ENCODE measurements around the gene FBXO5.
"Not testable (repeated sequence)": the region's sequence is repeated elsewhere in the genome, so short reads cannot be mapped to it uniquely, and the experiment has no call there.

The FBXO5 gene

GRCh38 chr6:152976749-152977148 lies 6.1 kb downstream of the FBXO5 start:
- H3K9me3 ChIP-seq (ENCODE audit: control insufficient read depth, low read length) = no peaks in the 10 kb centered on the region
- WGBS, 2 experiments (ENCODE audit: insufficient coverage in 2 of 2) = 100% methylated on average over 1 of the region's 1 CpG
- peaks cover 14% of the 10 kb centered on the region for H3K4me1 ChIP-seq (ENCODE audit: control insufficient read depth, insufficient read depth, low read length, poor library complexity, severe bottlenecking)
- H3K4me3 ChIP-seq (ENCODE audit: extremely low read depth, insufficient read depth, low read length, poor library complexity, severe bottlenecking) = no peak overlapping the region
- no peak overlapping the region for H3K27ac ChIP-seq (ENCODE audit: low read depth, low read length, severe bottlenecking)
- H3K36me3 ChIP-seq (ENCODE audit: control insufficient read depth, insufficient read depth, low read length) = peaks cover 66% of the 10 kb centered on the region

- Histone ChIP-seq H3K4me3 (ENCODE audit: extremely low read depth, insufficient read depth, low read length, poor library complexity, severe bottlenecking) (no peak overlapping the region), H3K4me1 (ENCODE audit: control insufficient read depth, insufficient read depth, low read length, poor library complexity, severe bottlenecking) (peaks cover 14% of the 10 kb centered on the region), H3K36me3 (ENCODE audit: control insufficient read depth, insufficient read depth, low read length) (peaks cover 76% of the 10 kb centered on the region), H3K9me3 (ENCODE audit: control insufficient read depth, low read length) (no peaks in the 10 kb centered on the region), H3K27ac (ENCODE audit: low read depth, low read length, severe bottlenecking) (no peak overlapping the region)
- WGBS, 2 experiments (ENCODE audit: insufficient coverage in 2 of 2) = 94 to 100% methylated on average over 4 of the region's 4 CpGs
Measured at GRCh38 chr6:152975204-152975915, 7.5 kb downstream of the FBXO5 start.

- Histone ChIP-seq H3K4me1 (ENCODE audit: control insufficient read depth, insufficient read depth, low read length, poor library complexity, severe bottlenecking) (peaks cover 14% of the 10 kb centered on the region), H3K4me3 (ENCODE audit: extremely low read depth, insufficient read depth, low read length, poor library complexity, severe bottlenecking) (no peak overlapping the region), H3K36me3 (ENCODE audit: control insufficient read depth, insufficient read depth, low read length) (peaks cover 87% of the 10 kb centered on the region), H3K27ac (ENCODE audit: low read depth, low read length, severe bottlenecking) (no peak overlapping the region), H3K9me3 (ENCODE audit: control insufficient read depth, low read length) (no peaks in the 10 kb centered on the region)
- WGBS, 2 experiments (ENCODE audit: insufficient coverage in 2 of 2) = no CpG with 5 or more reads among the region's 1 CpG
Measured at GRCh38 chr6:152973916-152974315, 8.9 kb downstream of the FBXO5 start.

GRCh38 chr6:152969688-152970418 lies 13.0 kb downstream of the FBXO5 start:
- 89 to 98% methylated on average over 3 to 4 of the region's 6 CpGs for WGBS, 2 experiments (ENCODE audit: insufficient coverage in 2 of 2)
- peaks cover 50% of the 10 kb centered on the region for H3K36me3 ChIP-seq (ENCODE audit: control insufficient read depth, insufficient read depth, low read length)
- H3K9me3 ChIP-seq (ENCODE audit: control insufficient read depth, low read length) = no peaks in the 10 kb centered on the region
- no peak overlapping the region for H3K27ac ChIP-seq (ENCODE audit: low read depth, low read length, severe bottlenecking)
- no peak overlapping the region for H3K4me3 ChIP-seq (ENCODE audit: extremely low read depth, insufficient read depth, low read length, poor library complexity, severe bottlenecking)
- no peaks in the 10 kb centered on the region for H3K4me1 ChIP-seq (ENCODE audit: control insufficient read depth, insufficient read depth, low read length, poor library complexity, severe bottlenecking)

- not testable (repeated sequence) for H3K4me1 ChIP-seq (ENCODE audit: control insufficient read depth, insufficient read depth, low read length, poor library complexity, severe bottlenecking); H3K4me3 ChIP-seq (ENCODE audit: extremely low read depth, insufficient read depth, low read length, poor library complexity, severe bottlenecking); H3K27ac ChIP-seq (ENCODE audit: low read depth, low read length, severe bottlenecking); H3K9me3 ChIP-seq (ENCODE audit: control insufficient read depth, low read length)
- H3K36me3 ChIP-seq (ENCODE audit: control insufficient read depth, insufficient read depth, low read length) = peaks cover 17% of the 10 kb centered on the region
- WGBS, 2 experiments (ENCODE audit: insufficient coverage in 2 of 2) = 70 to 80% methylated on average over 1 to 5 of the region's 15 CpGs
Measured at GRCh38 chr6:152966168-152966894, 16.5 kb downstream of the FBXO5 start.

GRCh38 chr6:152959333-152959732 lies 23.5 kb downstream of the FBXO5 start:
- no peak overlapping the region for H3K27ac ChIP-seq (ENCODE audit: low read depth, low read length, severe bottlenecking)
- no peaks in the 10 kb centered on the region for H3K9me3 ChIP-seq (ENCODE audit: control insufficient read depth, low read length)
- H3K4me1 ChIP-seq (ENCODE audit: control insufficient read depth, insufficient read depth, low read length, poor library complexity, severe bottlenecking) = no peaks in the 10 kb centered on the region

GRCh38 chr6:152957796-152958195 lies 25.0 kb downstream of the FBXO5 start:
- 100% methylated on average over 1 of the region's 1 CpG; no CpG with 5 or more reads in 1 of the 2 experiments for WGBS, 2 experiments (ENCODE audit: insufficient coverage in 2 of 2)
- no peak overlapping the region for H3K27ac ChIP-seq (ENCODE audit: low read depth, low read length, severe bottlenecking)
- H3K4me1 ChIP-seq (ENCODE audit: control insufficient read depth, insufficient read depth, low read length, poor library complexity, severe bottlenecking) = no peaks in the 10 kb centered on the region
- H3K4me3 ChIP-seq (ENCODE audit: extremely low read depth, insufficient read depth, low read length, poor library complexity, severe bottlenecking) = no peak overlapping the region
- no peaks in the 10 kb centered on the region for H3K9me3 ChIP-seq (ENCODE audit: control insufficient read depth, low read length)
- H3K36me3 ChIP-seq (ENCODE audit: control insufficient read depth, insufficient read depth, low read length) = no peaks in the 10 kb centered on the region

More at GRCh38 chr6:152959333-152959732, 23.5 kb downstream of the FBXO5 start:
- H3K36me3 ChIP-seq (ENCODE audit: control insufficient read depth, insufficient read depth, low read length) = no peaks in the 10 kb centered on the region
- WGBS, 2 experiments (ENCODE audit: insufficient coverage in 2 of 2) = 88 to 94% methylated on average over 16 of the region's 24 CpGs
- no peak overlapping the region for H3K4me3 ChIP-seq (ENCODE audit: extremely low read depth, insufficient read depth, low read length, poor library complexity, severe bottlenecking)

- 100% methylated on average over 1 of the region's 3 CpGs; no CpG with 5 or more reads in 1 of the 2 experiments for WGBS, 2 experiments (ENCODE audit: insufficient coverage in 2 of 2)
- no peaks in the 10 kb centered on the region for H3K36me3 ChIP-seq (ENCODE audit: control insufficient read depth, insufficient read depth, low read length)
- H3K4me1 ChIP-seq (ENCODE audit: control insufficient read depth, insufficient read depth, low read length, poor library complexity, severe bottlenecking) = peaks cover 5% of the 10 kb centered on the region
- H3K27ac ChIP-seq (ENCODE audit: low read depth, low read length, severe bottlenecking) = no peak overlapping the region
- H3K9me3 ChIP-seq (ENCODE audit: control insufficient read depth, low read length) = no peaks in the 10 kb centered on the region
- no peak overlapping the region for H3K4me3 ChIP-seq (ENCODE audit: extremely low read depth, insufficient read depth, low read length, poor library complexity, severe bottlenecking)
Measured at GRCh38 chr6:152954443-152954842, 28.4 kb downstream of the FBXO5 start.

GRCh38 chr6:152952866-152953509 lies 29.9 kb downstream of the FBXO5 start:
- Histone ChIP-seq H3K9me3 (ENCODE audit: control insufficient read depth, low read length) (no peaks in the 10 kb centered on the region), H3K4me3 (ENCODE audit: extremely low read depth, insufficient read depth, low read length, poor library complexity, severe bottlenecking) (no peak overlapping the region), H3K4me1 (ENCODE audit: control insufficient read depth, insufficient read depth, low read length, poor library complexity, severe bottlenecking) (peaks cover 5% of the 10 kb centered on the region), H3K36me3 (ENCODE audit: control insufficient read depth, insufficient read depth, low read length) (no peaks in the 10 kb centered on the region), H3K27ac (ENCODE audit: low read depth, low read length, severe bottlenecking) (no peak overlapping the region)
- no CpG with 5 or more reads among the region's 7 CpGs for WGBS, 2 experiments (ENCODE audit: insufficient coverage in 2 of 2)

- H3K36me3 ChIP-seq (ENCODE audit: control insufficient read depth, insufficient read depth, low read length) = no peaks in the 10 kb centered on the region
- H3K4me3 ChIP-seq (ENCODE audit: extremely low read depth, insufficient read depth, low read length, poor library complexity, severe bottlenecking) = no peak overlapping the region
- WGBS, 2 experiments (ENCODE audit: insufficient coverage in 2 of 2) = no CpG with 5 or more reads among the region's 1 CpG
- no peaks in the 10 kb centered on the region for H3K9me3 ChIP-seq (ENCODE audit: control insufficient read depth, low read length)
- peaks cover 5% of the 10 kb centered on the region for H3K4me1 ChIP-seq (ENCODE audit: control insufficient read depth, insufficient read depth, low read length, poor library complexity, severe bottlenecking)
- H3K27ac ChIP-seq (ENCODE audit: low read depth, low read length, severe bottlenecking) = no peak overlapping the region
Measured at GRCh38 chr6:152952045-152952444, 30.8 kb downstream of the FBXO5 start.
